Panc1 (cell line): ENCODE data around the gene MAPKAPK5.

ENCODE experiments used
- TCF7L2 ChIP-seq: IDR thresholded peaks from 2 replicates; pipeline ENCODE4 v1.6.1; 2011; ENCODE audit warnings: mild to moderate bottlenecking, low read depth, low read length, inconsistent platforms
- TF ChIP-seq, protein P1 (sequence below): fragments of 450-650 bp; IDR thresholded peaks from 2 replicates; pipeline ENCODE4 v1.5.1; 2017; ENCODE audit warnings: mild to moderate bottlenecking

DNA sequence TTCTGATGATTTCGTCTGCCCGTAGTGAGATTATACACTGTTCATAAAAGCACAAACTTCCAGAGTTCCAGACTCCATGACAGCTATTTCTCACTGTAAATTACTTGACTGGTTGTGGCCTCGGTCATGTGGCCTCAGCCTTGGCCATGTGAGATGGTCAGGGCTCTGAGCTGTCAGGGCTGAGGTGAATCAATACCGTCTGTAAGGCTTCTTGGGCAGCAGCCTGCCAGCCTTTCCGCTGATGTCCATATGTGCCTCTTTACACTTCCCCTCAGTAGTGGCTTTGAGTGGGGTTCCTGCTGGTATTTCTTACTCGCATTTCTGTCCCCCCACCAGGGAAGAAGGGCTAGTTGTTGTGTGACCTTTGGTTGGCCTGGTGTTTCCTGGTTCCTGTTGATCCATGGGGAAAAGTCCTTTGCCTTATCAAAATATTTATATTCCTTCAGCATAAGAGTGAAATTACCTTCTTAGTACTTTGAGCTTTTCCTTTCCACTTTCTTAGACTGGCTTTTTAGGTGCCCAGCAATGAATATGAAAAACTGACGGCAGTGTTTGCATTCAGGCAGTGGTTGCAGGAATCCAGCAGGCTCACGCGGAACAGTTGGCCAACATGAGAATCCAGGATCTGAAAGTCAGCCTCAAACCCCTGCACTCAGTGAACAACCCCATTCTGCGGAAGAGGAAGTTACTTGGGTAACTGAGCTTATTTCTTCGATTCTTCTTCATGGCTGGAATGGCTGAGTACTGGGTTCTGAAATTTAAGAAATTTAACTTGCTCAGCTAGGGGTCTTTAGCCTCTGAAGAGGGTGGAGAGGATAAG is 46.1 kb downstream of the MAPKAPK5 start:
- no peak for TF ChIP-seq TCF7L2
- TF ChIP-seq, protein P1, sequence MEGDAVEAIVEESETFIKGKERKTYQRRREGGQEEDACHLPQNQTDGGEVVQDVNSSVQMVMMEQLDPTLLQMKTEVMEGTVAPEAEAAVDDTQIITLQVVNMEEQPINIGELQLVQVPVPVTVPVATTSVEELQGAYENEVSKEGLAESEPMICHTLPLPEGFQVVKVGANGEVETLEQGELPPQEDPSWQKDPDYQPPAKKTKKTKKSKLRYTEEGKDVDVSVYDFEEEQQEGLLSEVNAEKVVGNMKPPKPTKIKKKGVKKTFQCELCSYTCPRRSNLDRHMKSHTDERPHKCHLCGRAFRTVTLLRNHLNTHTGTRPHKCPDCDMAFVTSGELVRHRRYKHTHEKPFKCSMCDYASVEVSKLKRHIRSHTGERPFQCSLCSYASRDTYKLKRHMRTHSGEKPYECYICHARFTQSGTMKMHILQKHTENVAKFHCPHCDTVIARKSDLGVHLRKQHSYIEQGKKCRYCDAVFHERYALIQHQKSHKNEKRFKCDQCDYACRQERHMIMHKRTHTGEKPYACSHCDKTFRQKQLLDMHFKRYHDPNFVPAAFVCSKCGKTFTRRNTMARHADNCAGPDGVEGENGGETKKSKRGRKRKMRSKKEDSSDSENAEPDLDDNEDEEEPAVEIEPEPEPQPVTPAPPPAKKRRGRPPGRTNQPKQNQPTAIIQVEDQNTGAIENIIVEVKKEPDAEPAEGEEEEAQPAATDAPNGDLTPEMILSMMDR = no peak
